Left ventricle myocardium inferior (tissue), 1 donor: Measurements from ENCODE around the gene TTLL5. TPM values are rescaled to one million over a fixed set of nuclear protein-coding genes. Genes with fewer than 3 reads are reported as not detected.

Source experiments
- DNase-seq: peaks from one replicate; pipeline ENCODE4 v3.0.0-alpha.2; 2020
- H3K27ac ChIP-seq: fragments of 200-600 bp; replicated peaks from 2 replicates; pipeline ENCODE4 v1.8.0; 2021
- H3K27me3 ChIP-seq: fragments of 200-600 bp; 2 replicates; pipeline ENCODE4 v1.8.0; 2021; ENCODE audit warnings: low read depth
- H3K36me3 ChIP-seq: fragments of 200-600 bp; 2 replicates; pipeline ENCODE4 v1.8.0; 2021
- H3K4me1 ChIP-seq: fragments of 200-600 bp; 2 replicates; pipeline ENCODE4 v1.8.0; 2021
- H3K4me3 ChIP-seq: fragments of 200-600 bp; 2 replicates; pipeline ENCODE4 v1.8.0; 2021; ENCODE audit warnings: mild to moderate bottlenecking, moderate library complexity
- H3K9me3 ChIP-seq: fragments of 200-600 bp; replicated peaks from 2 replicates; pipeline ENCODE4 v1.8.0; 2021
- intact Hi-C: fragments of 100-400 bp; cut with micrococcal nuclease; formaldehyde crosslinking; loops from one replicate; pipeline ENCODE4 v1.11.0; 2022
- total RNA-seq: library from RNA; stranded (reverse); fragmentation: NEBNext Ultra II Directional; extraction: Animal tissue kit (Norgen Biotek cat#: 25700); gene quantifications from one replicate; pipeline ENCODE4 v1.2.1, GENCODE V29; 2021
- TF ChIP-seq, protein P1 (sequence below): fragments of 200-600 bp; IDR thresholded peaks from 2 replicates; pipeline ENCODE4 v1.8.0; 2021; ENCODE audit warnings: antibody characterized with exemption, mild to moderate bottlenecking, borderline replicate concordance
- donor health status: DM: no; HTN: yes; CAD: no; lungs with severe emphysema.

TTLL5 gene
- total RNA-seq, 1 donor from 2014 or later = 16.3 TPM

GRCh38 chr14:75811872-75812499, 150.9 kb downstream of the TTLL5 start:
- intact Hi-C loops = no loop called here
- no peak overlapping the region for H3K4me3 ChIP-seq
- H3K27me3 ChIP-seq = no peaks in the 10 kb centered on the region
- DNase-seq = no peak
- H3K36me3 ChIP-seq = peaks cover 7% of the 10 kb centered on the region
- TF ChIP-seq, protein P1, sequence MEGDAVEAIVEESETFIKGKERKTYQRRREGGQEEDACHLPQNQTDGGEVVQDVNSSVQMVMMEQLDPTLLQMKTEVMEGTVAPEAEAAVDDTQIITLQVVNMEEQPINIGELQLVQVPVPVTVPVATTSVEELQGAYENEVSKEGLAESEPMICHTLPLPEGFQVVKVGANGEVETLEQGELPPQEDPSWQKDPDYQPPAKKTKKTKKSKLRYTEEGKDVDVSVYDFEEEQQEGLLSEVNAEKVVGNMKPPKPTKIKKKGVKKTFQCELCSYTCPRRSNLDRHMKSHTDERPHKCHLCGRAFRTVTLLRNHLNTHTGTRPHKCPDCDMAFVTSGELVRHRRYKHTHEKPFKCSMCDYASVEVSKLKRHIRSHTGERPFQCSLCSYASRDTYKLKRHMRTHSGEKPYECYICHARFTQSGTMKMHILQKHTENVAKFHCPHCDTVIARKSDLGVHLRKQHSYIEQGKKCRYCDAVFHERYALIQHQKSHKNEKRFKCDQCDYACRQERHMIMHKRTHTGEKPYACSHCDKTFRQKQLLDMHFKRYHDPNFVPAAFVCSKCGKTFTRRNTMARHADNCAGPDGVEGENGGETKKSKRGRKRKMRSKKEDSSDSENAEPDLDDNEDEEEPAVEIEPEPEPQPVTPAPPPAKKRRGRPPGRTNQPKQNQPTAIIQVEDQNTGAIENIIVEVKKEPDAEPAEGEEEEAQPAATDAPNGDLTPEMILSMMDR = no peak
- no peaks in the 10 kb centered on the region for H3K9me3 ChIP-seq
- no peak overlapping the region for H3K27ac ChIP-seq
- no peaks in the 10 kb centered on the region for H3K4me1 ChIP-seq

DNA sequence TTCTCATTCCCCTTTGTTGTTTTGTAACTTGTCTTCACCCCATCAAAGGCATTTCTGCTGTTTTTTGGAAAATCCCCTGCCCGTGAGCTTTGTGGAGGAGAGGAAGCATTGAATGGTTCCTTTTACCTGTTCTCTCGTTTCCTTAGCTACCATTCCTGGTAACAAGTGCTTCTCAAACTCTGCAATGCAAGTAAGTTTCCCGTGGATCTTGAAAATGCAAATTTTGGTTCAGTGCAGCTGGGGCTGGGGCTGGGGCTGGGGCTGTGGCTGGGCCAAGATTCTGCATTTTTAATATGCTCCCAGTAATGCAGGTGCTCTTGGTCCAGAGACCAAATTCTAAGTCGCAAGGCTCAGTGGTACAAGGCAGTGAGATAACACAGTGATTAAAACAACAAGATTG, 151.6 kb downstream of the TTLL5 start:
- H3K27me3 ChIP-seq = no peaks in the 10 kb centered on the region
- TF ChIP-seq, protein P1 = no peak
- no peak overlapping the region for H3K27ac ChIP-seq
- no peaks in the 10 kb centered on the region for H3K9me3 ChIP-seq
- no peaks in the 10 kb centered on the region for H3K4me1 ChIP-seq
- intact Hi-C loops = no loop called here
- H3K36me3 ChIP-seq = peaks cover 5% of the 10 kb centered on the region
- no peak for DNase-seq
- H3K4me3 ChIP-seq = no peak overlapping the region

GRCh38 chr14:75820761-75821160, 159.7 kb downstream of the TTLL5 start:
- Histone ChIP-seq H3K4me1 (peaks cover 40% of the 10 kb centered on the region), H3K27ac (no peak overlapping the region), H3K36me3 (peaks cover 7% of the 10 kb centered on the region), H3K27me3 (no peaks in the 10 kb centered on the region), H3K9me3 (no peaks in the 10 kb centered on the region), H3K4me3 (no peak overlapping the region)
- TF ChIP-seq, protein P1 = no peak
- DNase-seq = no peak
- intact Hi-C loops = no loop called here

DNA sequence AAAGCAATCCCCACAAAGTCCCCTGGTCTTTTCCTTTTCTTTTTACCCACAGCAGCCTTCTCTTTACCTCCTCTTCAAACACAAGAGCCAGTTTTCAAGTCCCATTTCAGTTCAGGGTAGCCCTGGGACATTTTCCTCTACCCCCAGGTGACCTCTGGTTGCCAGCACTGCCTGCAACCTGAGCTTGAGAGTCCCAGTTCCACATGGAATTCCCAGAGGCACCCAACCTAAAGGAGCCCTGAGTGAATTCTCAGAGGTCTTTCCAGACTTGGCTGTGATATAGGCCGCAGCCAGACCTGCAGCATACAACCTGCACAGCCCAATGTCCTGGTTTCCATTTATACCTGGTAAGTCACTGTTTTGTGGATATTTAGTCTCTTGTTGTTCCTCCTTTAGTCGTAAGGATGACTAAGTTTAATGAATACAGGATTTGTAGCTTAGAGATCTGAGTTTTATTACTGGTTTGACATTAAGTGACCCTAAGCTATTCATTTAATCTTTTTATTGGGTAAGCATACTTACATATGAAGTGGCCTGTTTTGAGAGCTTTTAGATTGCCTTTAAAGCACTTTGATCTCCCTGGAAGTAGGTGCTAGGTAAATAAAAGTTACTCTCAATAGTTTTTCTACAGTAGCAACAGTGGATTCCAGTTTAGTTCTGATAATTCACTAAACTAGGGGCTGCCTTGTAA, 160.9 kb downstream of the TTLL5 start:
- no peak overlapping the region for H3K4me3 ChIP-seq
- peak overlapping the region; percentile 46 for H3K27ac ChIP-seq
- H3K9me3 ChIP-seq = no peaks in the 10 kb centered on the region
- H3K36me3 ChIP-seq = peaks cover 7% of the 10 kb centered on the region
- TF ChIP-seq, protein P1 = no peak
- no peaks in the 10 kb centered on the region for H3K27me3 ChIP-seq
- no peak for DNase-seq
- intact Hi-C loops = no loop called here
- peaks cover 43% of the 10 kb centered on the region for H3K4me1 ChIP-seq

GRCh38 chr14:75822522-75823141, 161.6 kb downstream of the TTLL5 start:
- intact Hi-C loops = no loop called here
- H3K4me3 ChIP-seq = no peak overlapping the region
- H3K27ac ChIP-seq = peak overlapping the region; percentile 46
- H3K4me1 ChIP-seq = peaks cover 43% of the 10 kb centered on the region
- no peaks in the 10 kb centered on the region for H3K9me3 ChIP-seq
- peaks cover 7% of the 10 kb centered on the region for H3K36me3 ChIP-seq
- no peaks in the 10 kb centered on the region for H3K27me3 ChIP-seq
- no peak for DNase-seq
- TF ChIP-seq, protein P1 = no peak
